ENCODE measurements around the gene FAM217B.

FAM217B gene

GRCh38 chr20:59985864-59986263, 45.7 kb downstream of the FAM217B start:
- DNase-seq: no peak
- Histone ChIP-seq H3K4me1 (ENCODE audit: low read length) (no peaks in the 10 kb centered on the region), H3K9ac (ENCODE audit: low read length) (no peak overlapping the region), H3K27me3 (replicated peaks; ENCODE audit: insufficient read depth, low read length) (no peaks in the 10 kb centered on the region), H3K9me2 (replicated peaks; ENCODE audit: insufficient read depth, low read length) (no peaks in the 10 kb centered on the region), H3K4me3 (ENCODE audit: low read length) (no peak overlapping the region), H2AFZ (ENCODE audit: low read length) (no peak overlapping the region), H3K36me3 (replicated peaks; ENCODE audit: insufficient read depth, low read length) (no peaks in the 10 kb centered on the region), H3K27ac (ENCODE audit: low read length) (no peak overlapping the region), H3F3A (ENCODE audit: insufficient read depth, low read length) (no peaks in the 10 kb centered on the region), H3K4me2 (ENCODE audit: low read depth, low read length) (no peak overlapping the region), H3K9me3 (replicated peaks; ENCODE audit: insufficient read depth, low read length) (no peaks in the 10 kb centered on the region), H4K20me1 (ENCODE audit: insufficient read depth, low read length) (no peaks in the 10 kb centered on the region), H3K79me2 (ENCODE audit: low read length) (no peaks in the 10 kb centered on the region)
- no peak for TF ChIP-seq EZH2 (optimal IDR thresholded peaks at IDR 0.05; ENCODE audit: low read depth, low read length)
- no peak for TF ChIP-seq CTCF (IDR thresholded peaks at IDR 0.05; ENCODE audit: low read length)
- TF ChIP-seq EZH2phosphoT487 (IDR thresholded peaks at IDR 0.05; ENCODE audit: low read length): no peak

- H3F3A ChIP-seq (ENCODE audit: insufficient read depth, low read length): no peaks in the 10 kb centered on the region
- H3K9me2 ChIP-seq (replicated peaks; ENCODE audit: insufficient read depth, low read length): no peaks in the 10 kb centered on the region
- H3K27me3 ChIP-seq (replicated peaks; ENCODE audit: insufficient read depth, low read length): no peaks in the 10 kb centered on the region
- H3K4me3 ChIP-seq (ENCODE audit: low read length): no peak overlapping the region
- DNase-seq: no peak
- no peaks in the 10 kb centered on the region for H3K36me3 ChIP-seq (replicated peaks; ENCODE audit: insufficient read depth, low read length)
- H3K9me3 ChIP-seq (replicated peaks; ENCODE audit: insufficient read depth, low read length): no peaks in the 10 kb centered on the region
- H4K20me1 ChIP-seq (ENCODE audit: insufficient read depth, low read length): no peaks in the 10 kb centered on the region
- no peak for TF ChIP-seq CTCF (IDR thresholded peaks at IDR 0.05; ENCODE audit: low read length)
- no peak for TF ChIP-seq EZH2 (optimal IDR thresholded peaks at IDR 0.05; ENCODE audit: low read depth, low read length)
- TF ChIP-seq EZH2phosphoT487 (IDR thresholded peaks at IDR 0.05; ENCODE audit: low read length): no peak
- H3K4me1 ChIP-seq (ENCODE audit: low read length): no peaks in the 10 kb centered on the region
- H3K4me2 ChIP-seq (ENCODE audit: low read depth, low read length): no peak overlapping the region
- H3K9ac ChIP-seq (ENCODE audit: low read length): no peak overlapping the region
- H2AFZ ChIP-seq (ENCODE audit: low read length): no peak overlapping the region
- H3K79me2 ChIP-seq (ENCODE audit: low read length): no peaks in the 10 kb centered on the region
- H3K27ac ChIP-seq (ENCODE audit: low read length): no peak overlapping the region
These were observed 46.9 kb downstream of the FAM217B start for GRCh38 chr20:59987135-59987534.

GRCh38 chr20:59988141-59988540, 48.0 kb downstream of the FAM217B start:
- TF ChIP-seq CTCF (IDR thresholded peaks at IDR 0.05; ENCODE audit: low read length) (no peak), EZH2 (optimal IDR thresholded peaks at IDR 0.05; ENCODE audit: low read depth, low read length) (no peak), EZH2phosphoT487 (IDR thresholded peaks at IDR 0.05; ENCODE audit: low read length) (no peak)
- H3K9ac ChIP-seq (ENCODE audit: low read length): no peak overlapping the region
- H3F3A ChIP-seq (ENCODE audit: insufficient read depth, low read length): no peaks in the 10 kb centered on the region
- H3K4me1 ChIP-seq (ENCODE audit: low read length): no peaks in the 10 kb centered on the region
- H3K79me2 ChIP-seq (ENCODE audit: low read length): no peaks in the 10 kb centered on the region
- H3K27me3 ChIP-seq (replicated peaks; ENCODE audit: insufficient read depth, low read length): no peaks in the 10 kb centered on the region
- no peak overlapping the region for H3K4me2 ChIP-seq (ENCODE audit: low read depth, low read length)
- no peak for DNase-seq
- no peaks in the 10 kb centered on the region for H3K36me3 ChIP-seq (replicated peaks; ENCODE audit: insufficient read depth, low read length)
- no peaks in the 10 kb centered on the region for H4K20me1 ChIP-seq (ENCODE audit: insufficient read depth, low read length)
- no peak overlapping the region for H2AFZ ChIP-seq (ENCODE audit: low read length)
- no peaks in the 10 kb centered on the region for H3K9me2 ChIP-seq (replicated peaks; ENCODE audit: insufficient read depth, low read length)
- H3K9me3 ChIP-seq (replicated peaks; ENCODE audit: insufficient read depth, low read length): no peaks in the 10 kb centered on the region
- H3K27ac ChIP-seq (ENCODE audit: low read length): no peak overlapping the region
- no peak overlapping the region for H3K4me3 ChIP-seq (ENCODE audit: low read length)

Data from MM.1S (cell line).